Adrenal gland (tissue), 12 donors: ENCODE data around the gene TAF1C. TPM values are rescaled to one million over a fixed set of nuclear protein-coding genes. Genes with fewer than 3 reads are reported as not detected.

Source experiments
- DNase-seq, 7 donors: peaks; one replicate each; pipeline ENCODE4 v3.0.0-alpha.2; 2019 to 2020
- H3K27ac ChIP-seq, 5 donors: fragments of 200-600 bp; sonication (generic) in 4 of 5; 1 replicate in 3 of 5; 2 replicates in 2 of 5; pipeline versions ENCODE4 v1.5.1 to v1.8.0; 2016 to 2020; ENCODE audit warnings: mild to moderate bottlenecking in 1 of 5
- H3K27me3 ChIP-seq: fragments of 200-600 bp; 2 replicates; pipeline ENCODE4 v1.8.0; 2021
- H3K36me3 ChIP-seq, 2 donors: fragments of 200-600 bp; replicated peaks in 1 of 2; 1 replicate in 1 of 2; 2 replicates in 1 of 2; pipeline versions ENCODE4 v1.5.1 to v1.8.0; 2018 to 2022
- H3K4me1 ChIP-seq, 2 donors: fragments of 200-600 bp; replicated peaks in 1 of 2; 1 replicate in 1 of 2; 2 replicates in 1 of 2; pipeline versions ENCODE4 v1.5.1 to v1.8.0; 2018 to 2021
- H3K4me3 ChIP-seq, 4 donors: fragments of 200-600 bp; sonication (generic) in 3 of 4; one replicate each; pipeline ENCODE4 v1.5.1; 2016 to 2018
- H3K9me3 ChIP-seq, 3 donors: fragments of 200-600 bp; sonication (generic) in 1 of 3; replicated peaks in 1 of 3; 1 replicate in 2 of 3; 2 replicates in 1 of 3; pipeline versions ENCODE4 v1.5.1 to v1.8.0; 2016 to 2021
- CTCF ChIP-seq, 6 experiments: fragments of 450-650 bp in 4 of 6; fragments of 200-600 bp in 2 of 6; sonication (generic) in 1 of 6; IDR thresholded peaks; 1 replicate in 5 of 6; 2 replicates in 1 of 6; pipeline versions ENCODE4 v1.5.1 to v1.8.0; 2016 to 2021; ENCODE audit warnings: antibody characterized with exemption in 6 of 6, mild to moderate bottlenecking in 2 of 6, moderate library complexity in 1 of 6
- POLR2A ChIP-seq, 2 donors: fragments of 450-650 bp; IDR thresholded peaks; one replicate each; pipeline ENCODE4 v1.6.1; 2017; ENCODE audit warnings: antibody characterized with exemption in 2 of 2, mild to moderate bottlenecking in 2 of 2, moderate library complexity in 1 of 2
- WGBS, 4 donors: extraction: QIAGEN DNeasy Blood & Tissue Kit in 2 of 4; methylation state at CpG; one replicate each; pipeline versions ENCODE4 v1.1.5 to v1.1.7; 2013 to 2017; 5-methylcytosine and 5-hydroxymethylcytosine counted together
- intact Hi-C, 2 donors: fragments of 100-400 bp; cut with DNase I; formaldehyde crosslinking; loops; one replicate each; pipeline versions ENCODE4 v1.14.1 to v1.15.0; 2022 to 2023
- polyA plus RNA-seq, 3 donors: library from polyadenylated mRNA; stranded (reverse); fragments of 200-250 nt in 2 of 3; fragments of 350-450 nt in 1 of 3; fragmentation: Illumina TruSeq in 1 of 3; extraction: RNeasy Lipid Tissue Mini Kit (QIAGEN cat#74804) in 1 of 3; gene quantifications; one replicate each; pipeline ENCODE4 v1.2.3, GENCODE V29; 2013 to 2014
- total RNA-seq, 9 donors: library from RNA; depleted of rRNA in 4 of 9; stranded (reverse); fragments of >200 nt in 4 of 9; fragments of 120-200 nt in 1 of 9; fragmentation: NEBNext Ultra II Directional in 1 of 9; extraction: Animal tissue kit (Norgen Biotek cat#: 25700) in 1 of 9; gene quantifications; one replicate each; pipeline versions ENCODE4 v1.1.0 to v1.2.4, GENCODE V29; 2013 to 2023
- donor health status: healthy with polysubstance abuse.
- donor health status: Bipolar disorder and iron deficiency.
- donor health status: DM: yes; HTN: yes; CAD: no.
- donor health status: DM: no; HTN: no; CAD: no.
- donor health status: DM: no; HTN: no; CAD: no.
- donor health status: DM: yes; HTN: yes; CAD: no.

The TAF1C gene
- total and polyA plus RNA-seq, 12 donors, result 6.4 to 205 (median 40.1) TPM

- 70 to 85% (median 75%) methylated on average over 5 of the region's 5 CpGs for WGBS, 4 donors
- TF ChIP-seq POLR2A (IDR thresholded peaks at IDR 0.05), result no peak
- TF ChIP-seq CTCF (IDR thresholded peaks at IDR 0.05), result no peak
- Histone ChIP-seq H3K27me3 (no peaks in the 10 kb centered on the region), H3K4me3 (no peak overlapping the region), H3K27ac (no peak overlapping the region), H3K4me1 (peaks cover 8 to 16% of the 10 kb centered on the region in 2 donors), H3K9me3 (no peaks in the 10 kb centered on the region), H3K36me3 (peaks cover 0 to 47% of the 10 kb centered on the region in 2 donors)
- no peak for DNase-seq
- intact Hi-C loops, result loop anchor here (5.0 to 10.0 kb wide), 3 partner anchors 99 to 226 kb away; partner anchors contain the start of gene NECAB2 (in 1 of the 2)
These were observed 3.3 kb downstream of the TAF1C start for GRCh38 chr16:84183572-84183875.

GRCh38 chr16:84182680-84183571 lies 3.9 kb downstream of the TAF1C start:
- H3K36me3 ChIP-seq, result peaks cover 0 to 53% of the 10 kb centered on the region in 2 donors
- TF ChIP-seq POLR2A (IDR thresholded peaks at IDR 0.05) (no peak), CTCF (IDR thresholded peaks at IDR 0.05) (no peak)
- H3K9me3 ChIP-seq, result no peaks in the 10 kb centered on the region
- intact Hi-C loops, result loop anchor here (5.0 to 10.0 kb wide), 3 partner anchors 98 to 226 kb away; partner anchors contain the start of gene NECAB2 (in 1 of the 2)
- no peak overlapping the region for H3K4me3 ChIP-seq
- peaks cover 8 to 19% of the 10 kb centered on the region in 2 donors for H3K4me1 ChIP-seq
- no peak for DNase-seq
- H3K27ac ChIP-seq, result no peak overlapping the region
- H3K27me3 ChIP-seq, result no peaks in the 10 kb centered on the region
- WGBS, 4 donors, result 94 to 95% (median 94%) methylated on average over 19 to 26 of the region's 26 CpGs

- Histone ChIP-seq H3K4me1 (peaks cover 14 to 27% of the 10 kb centered on the region in 2 donors), H3K27ac (no peak overlapping the region), H3K9me3 (no peaks in the 10 kb centered on the region), H3K4me3 (no peak overlapping the region), H3K27me3 (no peaks in the 10 kb centered on the region), H3K36me3 (peaks cover 0 to 53% of the 10 kb centered on the region in 2 donors)
- 90 to 100% (median 97%) methylated on average over 3 to 18 of the region's 18 CpGs for WGBS, 4 donors
- DNase-seq, result no peak
- no peak for TF ChIP-seq POLR2A (IDR thresholded peaks at IDR 0.05)
- TF ChIP-seq CTCF (IDR thresholded peaks at IDR 0.05), result no peak
- intact Hi-C loops, result loop anchor here (5.0 to 10.0 kb wide), 3 partner anchors 97 to 225 kb away; partner anchors contain the start of gene NECAB2 (in 1 of the 2)
These were observed 4.8 kb downstream of the TAF1C start for GRCh38 chr16:84182104-84182503.

GRCh38 chr16:84181144-84181915 lies 5.5 kb downstream of the TAF1C start:
- WGBS, 4 donors, result 90 to 92% (median 91%) methylated on average over 16 to 41 of the region's 41 CpGs
- no peak for DNase-seq
- no peak for TF ChIP-seq POLR2A (IDR thresholded peaks at IDR 0.05)
- TF ChIP-seq CTCF (IDR thresholded peaks at IDR 0.05), result no peak
- Histone ChIP-seq H3K4me3 (no peak overlapping the region), H3K9me3 (no peaks in the 10 kb centered on the region), H3K36me3 (peaks cover 0 to 53% of the 10 kb centered on the region in 2 donors), H3K4me1 (peaks cover 20 to 35% of the 10 kb centered on the region in 2 donors), H3K27ac (no peak overlapping the region), H3K27me3 (no peaks in the 10 kb centered on the region)
- intact Hi-C loops, result loop anchor here (5.0 to 10.0 kb wide), 3 partner anchors 97 to 224 kb away; partner anchors contain the start of gene NECAB2 (in 1 of the 2)
